ENCODE data around the gene PIPOX.
A peak's percentile ranks its signal among the peaks of the same experiment; 100 is the strongest.

- TF ChIP-seq CTCF (conservative IDR thresholded peaks at IDR 0.05 in 1 of 2, IDR thresholded peaks at IDR 0.05 in 1 of 2; ENCODE audit: extremely low read depth in 1 of 2, insufficient read depth in 1 of 2, low read depth in 1 of 2, low read length in 2 of 2) (no peak), EZH2 (IDR thresholded peaks at IDR 0.05; ENCODE audit: borderline replicate concordance, low read length) (peak; percentile 32)
Measured at GRCh38 chr17:29018788-29019474, 24.0 kb upstream of the PIPOX start.

Measured in mammary epithelial cell (primary cell).